ENCODE results near the gene TWIST2. TPM values are rescaled to one million over a fixed set of nuclear protein-coding genes. Genes with fewer than 3 reads are reported as not detected.

Gene TWIST2
- total and polyA plus RNA-seq, 10 of the 15 experiments (the other 5 are each of a cell fraction or from before 2014, with no cell fraction given) = not detected

- TF ChIP-seq RELB (IDR thresholded peaks at IDR 0.05; ENCODE audit: low read depth) = no peak
- no peak for TF ChIP-seq BCL3 (IDR thresholded peaks at IDR 0.05; ENCODE audit: borderline replicate concordance, insufficient read depth, low read depth, low read length, poor library complexity, severe bottlenecking)
- TF ChIP-seq USF2 (IDR thresholded peaks at IDR 0.05; ENCODE audit: borderline replicate concordance, low read depth, low read length) = no peak
- TF ChIP-seq FOS (IDR thresholded peaks at IDR 0.05; ENCODE audit: borderline replicate concordance, extremely low read depth, insufficient read length) = no peak
- TF ChIP-seq ZBTB11 (CRISPR knock-in tag; IDR thresholded peaks at IDR 0.05) = no peak
- no peak for TF ChIP-seq RBBP5 (conservative IDR thresholded peaks at IDR 0.05)
- TF ChIP-seq EZH2 (IDR thresholded peaks at IDR 0.05; ENCODE audit: borderline replicate concordance, control insufficient read depth, low read depth, low read length) = no peak
- TF ChIP-seq CREB1 (IDR thresholded peaks at IDR 0.05; ENCODE audit: low read depth) = no peak
- TF ChIP-seq EED (IDR thresholded peaks at IDR 0.05; ENCODE audit: low read depth) = no peak
- TF ChIP-seq ZNF207 (IDR thresholded peaks at IDR 0.05; ENCODE audit: borderline replicate concordance) = no peak
These were observed 4.4 kb upstream of the TWIST2 start (continued) for GRCh38 chr2:238843476-238843875.
